WERI-Rb-1 (cell line): ENCODE results near the gene PYDC1.
A peak's percentile ranks its signal among the peaks of the same experiment; 100 is the strongest.

Experiments
- DNase-seq: peaks from one replicate; pipeline ENCODE4 v3.0.0-alpha.2; 2020
- H3K27ac ChIP-seq: fragments of 250-450 bp; sonication (Bioruptor Pico); 2 replicates; pipeline ENCODE4 v1.5.1; 2020; ENCODE audit warnings: mild to moderate bottlenecking, moderate library complexity
- H3K27me3 ChIP-seq: fragments of 250-450 bp; sonication (Bioruptor Pico); 2 replicates; pipeline ENCODE4 v1.5.1; 2021; ENCODE audit warnings: mild to moderate bottlenecking, low read depth, moderate library complexity; ENCODE audit not compliant: insufficient read depth, severe bottlenecking
- H3K36me3 ChIP-seq: fragments of 250-450 bp; sonication (Bioruptor Pico); 2 replicates; pipeline ENCODE4 v1.5.1; 2020; ENCODE audit warnings: mild to moderate bottlenecking, moderate library complexity
- H3K4me3 ChIP-seq: 2 replicates; pipeline ENCODE4 v1.5.1; 2011; ENCODE audit warnings: low read depth, mild to moderate bottlenecking, control low read depth, low read length
- H3K9me3 ChIP-seq: fragments of 250-450 bp; sonication (Bioruptor Pico); 2 replicates; pipeline ENCODE4 v1.5.1; 2021; ENCODE audit warnings: mild to moderate bottlenecking, moderate library complexity; ENCODE audit not compliant: severe bottlenecking
- CTCF ChIP-seq: IDR thresholded peaks from 2 replicates; pipeline ENCODE4 v1.5.1; 2011; ENCODE audit warnings: low read depth, mild to moderate bottlenecking, control low read depth, inconsistent platforms, low read length

The PYDC1 gene

GRCh38 chr16:31216422-31217135 is at the start of gene PYDC1:
TSS of gene PYDC1 (minus strand) at chr16:31217135. CDS start at chr16:31217028, 107 bp downstream.
- Histone ChIP-seq H3K36me3 (no peaks in the 10 kb centered on the region), H3K27ac (no peak within 1 kb of the TSS), H3K27me3 (peaks cover 69% of the 10 kb centered on the region), H3K4me3 (peak within 1 kb of the TSS; percentile 4; the same call in 1 of the 2 replicates), H3K9me3 (no peaks in the 10 kb centered on the region)
- no peak for TF ChIP-seq CTCF
- no peak for DNase-seq

GRCh38 chr16:31265329-31266245 is 48.7 kb upstream of the PYDC1 start:
- H3K27ac ChIP-seq: no peak overlapping the region
- no peak for DNase-seq
- H3K36me3 ChIP-seq: no peaks in the 10 kb centered on the region
- H3K9me3 ChIP-seq: no peaks in the 10 kb centered on the region
- H3K27me3 ChIP-seq: peaks cover 90% of the 10 kb centered on the region
- TF ChIP-seq CTCF: no peak
- no peak overlapping the region for H3K4me3 ChIP-seq

GRCh38 chr16:31262084-31262483 is 45.1 kb upstream of the PYDC1 start:
- H3K36me3 ChIP-seq: no peaks in the 10 kb centered on the region
- no peak overlapping the region for H3K27ac ChIP-seq
- no peak for DNase-seq
- no peak for TF ChIP-seq CTCF
- H3K9me3 ChIP-seq: no peaks in the 10 kb centered on the region
- H3K27me3 ChIP-seq: peaks cover 82% of the 10 kb centered on the region
- no peak overlapping the region for H3K4me3 ChIP-seq

DNA sequence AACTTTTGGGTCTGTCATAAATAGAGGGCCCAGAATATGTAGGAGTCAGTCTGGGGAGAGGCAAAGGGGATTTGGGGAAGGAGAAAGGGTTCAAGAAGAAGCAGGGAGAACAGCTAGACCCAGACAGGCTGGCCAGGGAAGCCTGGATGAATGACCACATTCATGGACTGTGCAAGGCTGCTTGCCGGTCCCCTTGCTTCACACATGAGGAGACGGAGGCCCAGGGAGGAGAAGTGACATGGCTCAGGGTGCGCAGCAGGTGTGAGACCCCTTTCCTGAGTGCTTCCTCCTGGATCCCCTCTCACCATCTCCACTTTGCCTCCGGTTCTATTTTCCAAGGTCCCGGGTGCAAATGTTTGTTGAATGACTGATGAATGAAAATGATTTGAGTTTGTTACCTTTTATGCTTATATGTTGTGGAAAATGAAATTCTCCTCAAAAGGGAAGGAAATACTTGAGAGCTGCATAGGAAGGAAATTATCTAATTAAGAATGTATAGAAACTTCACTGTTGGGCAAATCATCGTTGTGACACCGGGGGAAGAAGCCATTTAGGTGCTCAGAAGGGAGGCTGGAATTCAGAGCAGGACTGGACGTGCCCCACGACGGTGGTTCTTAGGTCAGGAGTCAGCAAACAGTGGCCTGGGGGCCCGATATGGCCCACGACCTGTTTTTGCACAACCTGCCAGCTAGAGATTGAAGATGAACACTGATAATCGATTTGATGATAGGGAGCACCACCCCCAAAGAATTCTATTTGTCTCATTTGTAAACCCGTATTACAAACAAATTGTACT is 43.4 kb upstream of the PYDC1 start:
- H3K27me3 ChIP-seq: peaks cover 81% of the 10 kb centered on the region
- DNase-seq: no peak

More for the DNA sequence above, 43.4 kb upstream of the PYDC1 start:
- no peak for TF ChIP-seq CTCF
- Histone ChIP-seq H3K9me3 (no peaks in the 10 kb centered on the region), H3K27ac (no peak overlapping the region), H3K4me3 (no peak overlapping the region), H3K36me3 (no peaks in the 10 kb centered on the region)
